GM18858 (cell line): ENCODE results near the gene HBQ1.
"Not testable (repeated sequence)": the region's sequence is repeated elsewhere in the genome, so short reads cannot be mapped to it uniquely, and the experiment has no call there.

ENCODE experiments used
- ATAC-seq: cut with Tn5 transposase; IDR thresholded peaks from one replicate; pipeline ENCODE4 v1.9.1; 2021; ENCODE audit not compliant: unreplicated experiment

Gene HBQ1

DNA sequence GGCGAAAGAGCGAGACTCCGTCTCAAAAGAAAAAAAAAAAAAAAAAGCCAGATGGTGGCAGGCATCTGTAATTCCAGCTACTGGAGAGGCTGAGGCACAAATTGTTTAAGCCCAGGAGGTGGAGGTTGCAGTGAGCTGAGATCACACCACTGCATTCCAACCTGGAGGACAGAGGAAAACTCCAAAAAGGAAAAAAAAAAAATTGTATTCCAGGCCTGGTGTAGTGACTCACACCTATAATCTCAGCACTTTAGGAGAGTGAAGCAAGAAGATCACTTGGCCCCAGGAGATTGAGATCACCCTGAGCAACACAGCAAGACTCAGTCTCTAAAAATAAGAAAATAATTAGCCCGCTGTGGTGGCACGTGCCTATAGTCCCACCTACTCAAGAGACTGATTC, 20.1 kb downstream of the HBQ1 start:
- no peak for ATAC-seq

DNA sequence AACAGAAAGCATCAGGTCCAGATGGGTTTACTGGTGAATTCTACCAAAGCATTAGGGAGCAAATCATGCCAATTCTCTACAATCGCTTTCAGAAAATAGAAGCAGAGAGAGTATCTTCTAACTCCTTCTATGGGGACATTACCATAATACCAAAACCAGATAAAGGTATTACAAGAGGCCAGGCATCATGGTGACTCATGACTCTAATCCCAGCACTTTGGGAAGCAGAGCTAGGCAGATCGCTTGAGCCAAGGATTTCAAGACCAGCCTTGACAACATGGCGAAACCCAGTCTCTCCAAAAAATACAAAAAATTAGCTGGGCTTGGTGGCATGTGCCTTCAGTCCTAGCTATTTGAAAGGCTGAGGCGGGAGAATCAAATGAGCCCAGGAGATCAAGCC, 23.0 kb downstream of the HBQ1 start:
- no peak for ATAC-seq

DNA sequence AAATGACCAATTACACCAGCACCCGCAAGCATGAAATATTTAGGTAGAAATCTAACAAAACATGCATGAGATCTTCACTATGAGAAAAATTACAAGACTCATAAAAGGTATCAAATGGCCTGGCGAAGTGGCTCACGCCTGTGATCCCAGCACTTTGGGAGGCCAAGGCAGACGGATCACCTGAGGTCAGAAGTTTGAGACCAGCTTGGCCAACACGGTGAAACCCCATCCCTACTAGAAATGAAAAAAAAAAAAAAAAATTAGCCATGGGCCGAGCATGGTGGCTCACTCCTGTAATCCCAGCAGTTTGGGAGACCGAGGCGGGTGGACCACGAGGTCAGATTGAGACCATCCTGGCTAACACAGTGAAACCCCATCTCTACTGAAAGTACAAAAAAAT, 23.8 kb downstream of the HBQ1 start:
- ATAC-seq, result not testable (repeated sequence)

DNA sequence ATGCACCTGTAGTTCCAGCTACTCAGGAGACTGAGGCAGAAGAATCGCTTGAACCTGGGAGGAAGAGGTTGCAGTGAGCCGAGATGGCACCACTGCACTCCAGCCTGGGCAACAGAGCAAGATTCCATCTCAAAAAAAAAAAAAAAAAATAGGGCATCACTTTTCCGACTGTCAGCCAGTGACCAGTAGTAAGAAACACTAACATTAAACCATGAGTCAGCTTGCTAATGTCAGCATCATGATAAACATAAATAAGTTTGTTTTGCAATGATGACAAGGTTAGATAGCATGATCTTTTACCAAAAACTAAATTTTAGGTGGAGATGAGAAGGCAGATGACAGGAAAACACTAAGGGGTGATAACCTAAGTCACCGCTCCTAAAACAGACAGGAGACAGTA, 29.1 kb downstream of the HBQ1 start:
- not testable (repeated sequence) for ATAC-seq

DNA sequence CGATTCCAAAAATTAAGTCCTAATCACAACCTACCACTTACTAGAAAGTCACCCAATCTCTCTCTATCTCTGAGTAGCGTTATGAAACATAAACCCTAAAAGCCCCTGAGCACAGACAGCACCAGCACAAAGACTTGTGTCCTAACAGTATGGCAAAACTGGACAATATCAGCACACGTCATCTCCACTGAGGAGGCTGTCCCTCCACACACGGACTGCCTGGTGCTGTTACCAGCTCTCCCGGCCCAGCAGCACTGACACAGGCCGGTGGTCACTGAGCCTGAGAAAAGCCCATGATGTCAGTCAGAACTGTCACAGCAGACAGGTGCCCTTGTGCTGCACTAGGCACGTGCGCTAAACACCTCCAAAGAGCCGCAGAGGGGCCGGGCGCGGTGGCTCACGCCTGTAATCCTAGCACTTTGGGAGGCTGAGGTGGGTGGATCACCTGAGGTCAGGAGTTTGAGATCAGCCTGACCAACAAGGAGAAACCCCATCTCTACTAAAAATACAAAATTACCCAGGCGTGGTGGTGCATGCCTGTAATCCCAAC, 31.4 kb downstream of the HBQ1 start:
- not testable (repeated sequence) for ATAC-seq

DNA sequence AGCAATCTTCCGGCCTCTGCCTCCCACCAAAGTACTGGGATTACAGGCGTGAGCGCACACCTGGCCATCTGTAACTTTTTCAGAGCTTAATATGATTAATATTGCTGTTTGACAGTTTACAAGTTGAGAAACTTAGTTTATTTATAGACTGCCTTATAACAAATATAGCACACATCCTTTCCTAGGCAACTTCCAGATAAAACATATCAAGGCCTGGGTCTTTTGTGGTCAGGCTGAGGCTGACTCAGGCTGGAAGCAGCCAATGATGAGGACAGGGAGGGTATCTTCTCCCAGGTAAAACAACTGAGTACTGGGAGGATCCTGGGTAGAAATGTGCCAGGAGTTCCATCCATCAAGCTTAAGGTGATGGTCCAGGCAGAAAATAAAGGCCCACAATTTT, 32.7 kb downstream of the HBQ1 start:
- ATAC-seq, result no peak

DNA sequence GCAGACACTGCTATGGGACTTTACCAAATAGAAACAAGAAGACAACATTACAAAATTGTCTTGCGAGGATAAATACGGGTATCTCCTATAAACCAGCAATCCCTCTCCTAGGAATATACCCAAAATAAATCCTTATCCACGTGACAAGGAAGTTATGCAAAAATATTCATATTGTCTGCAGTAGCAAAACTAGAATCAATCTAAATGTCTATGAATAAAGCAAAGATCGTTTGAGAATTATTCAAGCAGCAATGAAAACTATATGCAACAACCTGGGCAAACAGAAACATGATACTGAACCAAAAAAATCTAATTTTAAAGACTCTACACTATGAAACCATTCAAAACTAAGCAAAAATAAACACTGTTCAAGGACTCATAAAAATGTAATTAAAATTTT, 39.8 kb downstream of the HBQ1 start:
- ATAC-seq, result no peak

DNA sequence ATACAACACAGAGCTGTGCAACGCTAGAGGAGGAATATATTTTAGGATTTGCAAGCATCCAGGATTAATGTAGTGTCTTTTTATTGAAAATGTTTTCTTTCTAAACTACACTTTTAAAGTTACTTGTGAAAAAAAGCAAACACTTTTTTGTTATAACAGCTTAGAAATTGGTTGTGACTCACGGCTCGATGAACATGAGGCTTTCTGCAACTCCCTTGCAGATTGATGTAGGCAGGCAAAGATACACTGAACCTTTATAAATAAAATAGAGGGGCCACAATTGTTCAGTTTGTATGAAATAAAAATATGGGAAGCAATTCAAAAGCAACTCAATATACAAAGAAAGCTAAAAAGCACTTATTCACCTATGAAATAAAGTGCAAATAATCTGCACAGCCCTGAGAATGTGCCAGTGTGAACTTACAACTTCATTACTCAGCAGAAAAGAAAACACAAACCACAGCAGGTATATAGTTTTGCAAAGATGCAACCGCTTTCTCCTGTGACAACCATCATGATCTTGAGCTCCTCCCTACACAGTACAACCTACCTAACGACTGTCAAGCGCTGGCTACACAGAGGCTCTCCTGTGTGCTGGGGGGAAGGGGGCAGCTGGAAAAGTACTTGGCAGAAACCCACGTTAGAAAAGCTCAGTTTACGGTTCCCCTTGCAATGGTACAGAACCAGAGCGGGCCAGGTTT, 48.0 kb downstream of the HBQ1 start:
- no peak for ATAC-seq

DNA sequence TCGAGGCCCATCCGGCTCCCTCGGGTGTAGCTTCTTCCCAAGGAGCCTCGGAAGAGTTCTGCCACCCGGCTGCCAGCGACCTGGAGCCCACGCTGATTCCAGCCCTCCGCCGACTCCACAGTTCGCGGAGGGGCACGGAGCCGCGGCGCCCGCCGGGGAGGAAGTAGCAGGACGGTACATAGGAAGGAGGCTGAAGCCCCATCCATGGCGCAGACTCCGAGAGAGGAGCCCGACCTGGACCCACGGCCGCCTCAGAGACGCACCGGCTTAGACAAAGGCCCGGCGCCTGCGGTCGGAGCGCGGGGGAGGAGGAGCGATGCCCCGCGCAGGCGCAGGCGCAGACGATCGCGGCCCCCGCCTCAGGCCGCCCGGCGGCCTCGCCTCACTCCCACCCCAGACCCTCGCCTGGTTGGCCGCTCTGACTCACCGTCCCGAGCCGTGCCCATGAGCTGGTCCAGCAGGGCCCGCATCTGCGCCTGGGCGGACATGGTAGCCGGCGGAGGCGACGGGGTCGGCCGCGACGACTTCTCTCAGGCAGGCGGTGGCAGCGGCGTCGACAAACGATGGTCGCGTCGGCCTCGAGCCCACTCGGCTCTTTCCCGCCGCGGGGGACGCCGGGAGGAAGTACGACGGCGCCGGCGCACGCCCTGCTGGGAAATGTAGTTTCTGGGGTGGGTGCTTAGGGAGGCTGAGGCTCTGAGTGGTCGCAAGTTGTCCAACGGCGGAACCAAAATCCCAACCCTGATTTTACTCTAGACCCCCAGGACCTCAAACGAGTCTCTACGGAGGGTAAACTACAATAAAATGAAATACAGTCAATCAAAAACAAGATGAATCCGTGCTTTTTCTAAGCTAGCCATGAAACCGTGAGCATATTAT, 48.8 kb downstream of the HBQ1 start, which contains the start of gene LUC7L:
TSS of gene LUC7L (minus strand) at position 598 of the 879 bp plus-strand sequence. CDS start at position 488, 110 bp downstream.
- ATAC-seq, result peak; percentile 55

DNA sequence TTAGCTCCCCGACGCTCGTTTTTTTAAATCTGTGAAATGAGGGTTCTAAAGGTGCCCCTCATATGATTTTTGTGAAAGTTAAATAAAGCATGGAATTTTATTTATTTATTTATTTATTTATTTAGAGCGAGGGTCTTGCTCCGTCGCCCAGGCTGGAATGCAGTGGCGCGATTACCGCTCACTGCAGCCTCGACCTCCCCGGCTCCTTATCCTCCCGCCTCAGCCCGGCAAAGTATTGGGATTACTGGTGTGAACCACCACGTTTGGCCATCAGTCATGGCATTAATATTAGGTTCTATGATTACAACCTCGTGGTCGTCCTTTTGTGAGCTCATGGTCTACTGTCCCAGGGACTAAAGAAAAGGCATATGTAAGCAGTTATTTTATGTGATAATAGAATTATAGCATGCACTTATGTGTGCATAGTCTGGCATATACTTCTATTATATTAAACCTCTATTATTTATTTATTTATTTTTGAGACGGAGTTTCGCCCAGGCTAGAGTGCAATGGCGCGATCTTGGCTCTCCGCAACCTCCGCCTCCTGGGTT, 49.5 kb downstream of the HBQ1 start:
- ATAC-seq, result no peak

DNA sequence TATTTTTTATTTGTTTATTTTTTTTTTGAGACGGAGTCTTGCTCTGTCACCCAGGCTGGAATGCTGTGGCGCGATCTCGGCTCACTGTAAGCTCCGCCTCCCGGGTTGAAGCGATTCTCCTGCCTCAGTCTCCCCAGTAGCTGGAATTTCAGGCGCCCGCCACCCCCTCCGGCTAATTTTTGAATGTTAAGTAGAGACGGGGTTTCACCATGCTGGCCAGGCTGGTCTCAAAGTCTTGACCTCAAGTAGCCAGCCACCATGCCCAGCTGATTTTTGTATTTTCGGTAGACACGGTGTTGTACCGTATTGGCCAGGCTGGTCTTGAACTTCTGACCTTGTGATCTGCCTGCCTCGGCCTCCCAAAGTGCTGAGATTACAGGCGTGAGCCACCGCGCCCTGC, 50.1 kb downstream of the HBQ1 start:
- not testable (repeated sequence) for ATAC-seq
